ENCODE results near the gene MATCAP1.

MATCAP1 gene

DNA sequence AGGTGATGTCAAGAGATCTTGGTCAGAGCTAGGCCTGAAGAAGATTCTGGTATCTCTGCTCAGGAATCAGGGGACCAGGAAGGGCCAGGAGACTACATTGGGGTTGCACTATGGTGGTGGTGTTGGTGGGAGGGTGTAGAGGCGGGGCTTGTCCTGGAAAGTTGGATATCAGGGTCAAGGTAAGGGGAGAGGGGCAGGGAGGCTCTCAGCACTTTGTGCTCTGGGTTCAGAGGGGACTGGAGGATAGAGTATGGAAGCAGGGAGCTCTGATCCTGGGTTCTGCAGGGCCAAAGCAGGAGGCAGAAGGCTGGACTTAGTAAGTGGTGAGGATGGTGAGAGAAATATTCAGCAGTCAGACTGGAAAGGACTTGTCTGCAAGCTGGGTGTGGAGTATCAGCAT lies 10.4 kb downstream of the MATCAP1 start:
- no peak for DNase-seq (ENCODE audit: low spot score)

DNA sequence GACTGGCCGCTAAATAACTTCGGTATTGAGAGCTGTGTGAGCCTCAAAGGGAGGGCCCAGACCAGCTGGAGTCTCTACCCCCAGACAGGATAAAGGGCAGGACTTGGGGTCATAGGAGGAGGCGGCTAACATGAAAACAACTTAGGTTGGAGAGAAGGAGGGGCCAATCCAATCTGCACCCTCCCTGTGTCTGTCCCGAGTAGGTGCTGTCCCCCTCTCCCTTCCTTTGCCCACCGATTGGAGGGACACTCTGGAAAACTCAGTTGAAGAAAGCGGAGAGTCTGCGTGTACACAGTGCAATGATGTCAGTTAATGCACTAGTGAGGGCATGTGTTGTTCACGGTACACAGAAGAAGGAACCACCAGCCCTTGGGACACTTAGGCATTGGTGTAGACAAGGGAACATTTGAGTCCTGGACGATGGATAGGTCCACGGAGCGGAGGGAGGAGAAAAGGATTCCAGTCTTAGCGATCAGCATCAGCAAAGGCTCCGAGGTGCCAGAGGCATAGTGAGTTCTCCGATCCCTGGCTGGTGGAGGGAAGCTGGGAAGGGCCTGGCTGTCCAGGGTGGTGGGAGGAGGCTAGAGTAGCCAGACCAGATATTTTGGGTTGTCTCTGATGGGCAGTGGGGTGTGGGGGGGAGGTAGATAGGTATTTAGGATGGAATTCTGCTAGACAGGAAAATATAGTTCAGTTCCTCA lies 12.7 kb downstream of the MATCAP1 start:
- no peak for DNase-seq (ENCODE audit: low spot score)

DNA sequence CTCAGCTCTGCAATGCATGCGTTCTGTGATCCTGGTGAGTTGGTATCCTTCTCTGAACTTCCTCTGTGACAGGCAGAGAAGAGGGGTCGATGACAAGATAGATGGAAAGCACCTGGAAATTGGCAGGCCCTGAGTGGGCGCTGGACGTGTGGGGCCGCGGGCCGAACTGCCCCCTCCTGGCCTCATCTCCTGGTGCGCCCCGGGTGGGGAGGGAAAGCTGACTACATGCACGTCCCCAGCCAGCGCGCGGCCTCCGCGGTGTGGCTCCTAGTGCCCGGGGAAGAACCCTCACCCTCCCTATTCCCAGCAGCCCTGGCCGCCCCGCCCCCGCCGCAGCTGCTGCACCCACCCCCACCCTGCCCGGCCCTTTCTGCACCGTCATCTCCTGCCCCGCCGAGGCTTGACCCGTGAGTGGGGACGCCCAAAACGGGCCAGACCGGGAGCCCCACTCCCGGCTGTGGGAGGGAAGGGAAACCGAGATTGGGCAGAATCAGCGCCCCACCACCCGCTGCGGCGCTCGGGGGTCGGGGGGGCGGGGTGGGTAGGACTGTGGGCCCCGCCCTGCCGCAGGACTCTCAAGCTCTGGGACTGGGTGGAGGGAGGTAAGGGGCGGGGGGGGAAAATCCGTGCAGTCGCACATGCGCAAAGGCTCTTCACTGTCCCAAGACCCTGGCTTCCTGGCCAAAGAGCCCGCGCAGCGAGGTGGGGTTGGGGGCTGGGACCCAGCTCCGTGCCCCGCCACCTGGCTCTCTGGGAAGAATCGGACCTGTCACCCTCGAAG lies 13.4 kb downstream of the MATCAP1 start, which contains the start of gene NOL3:
Gene NOL3, plus strand, starts transcription at position 371 of the 781 bp plus-strand sequence.
- no peak for DNase-seq (ENCODE audit: low spot score)

DNA sequence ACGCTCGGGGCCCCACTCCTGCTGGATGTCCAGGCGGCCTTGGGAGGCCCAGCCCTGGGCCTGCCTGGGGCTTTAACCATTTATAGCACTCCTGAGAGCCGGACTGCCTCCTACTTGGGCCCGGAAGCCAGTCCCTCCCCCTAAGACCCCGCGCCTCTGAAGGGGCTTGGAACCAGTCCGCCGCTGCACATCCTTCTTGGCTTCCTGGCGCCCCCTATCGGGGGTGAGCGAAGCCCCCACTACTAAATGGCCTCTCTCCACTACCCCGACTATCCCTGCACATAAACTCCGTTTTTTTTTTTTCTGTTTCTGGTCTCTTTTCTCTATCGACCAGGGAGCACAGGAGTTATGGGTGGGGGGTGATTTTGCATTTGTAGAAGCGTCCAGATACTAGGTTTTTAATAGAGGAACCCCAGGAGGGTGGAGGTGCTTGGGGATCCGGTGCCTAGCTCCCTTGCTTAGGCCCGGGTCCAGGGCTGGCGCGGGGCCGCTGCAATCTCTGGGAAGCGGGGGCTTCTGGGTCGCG lies 14.1 kb downstream of the MATCAP1 start:
- no peak for DNase-seq (ENCODE audit: low spot score)

DNA sequence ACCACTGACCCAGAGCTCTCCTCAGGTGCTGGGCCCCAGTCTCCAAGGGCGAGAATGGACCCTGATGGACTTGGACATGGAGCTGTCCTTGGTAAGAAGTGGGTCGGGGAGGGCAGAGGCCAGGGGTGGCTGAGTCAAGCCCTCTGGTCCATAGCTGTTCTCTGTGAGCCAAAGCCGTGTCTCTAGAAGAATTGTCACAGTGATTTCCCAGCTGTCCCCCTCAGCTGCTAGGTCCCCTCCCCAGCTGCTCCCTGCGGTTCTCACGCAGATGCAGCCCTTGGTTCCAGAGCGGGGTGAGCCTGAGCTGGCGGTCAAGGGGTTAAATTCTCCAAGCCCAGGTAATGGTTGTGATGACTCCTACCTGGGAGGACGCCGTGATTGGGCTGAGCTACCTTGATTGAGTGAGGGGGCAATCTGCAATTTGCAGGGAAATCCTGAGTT lies 14.7 kb downstream of the MATCAP1 start:
- DNase-seq (ENCODE audit: low spot score): no peak

DNA sequence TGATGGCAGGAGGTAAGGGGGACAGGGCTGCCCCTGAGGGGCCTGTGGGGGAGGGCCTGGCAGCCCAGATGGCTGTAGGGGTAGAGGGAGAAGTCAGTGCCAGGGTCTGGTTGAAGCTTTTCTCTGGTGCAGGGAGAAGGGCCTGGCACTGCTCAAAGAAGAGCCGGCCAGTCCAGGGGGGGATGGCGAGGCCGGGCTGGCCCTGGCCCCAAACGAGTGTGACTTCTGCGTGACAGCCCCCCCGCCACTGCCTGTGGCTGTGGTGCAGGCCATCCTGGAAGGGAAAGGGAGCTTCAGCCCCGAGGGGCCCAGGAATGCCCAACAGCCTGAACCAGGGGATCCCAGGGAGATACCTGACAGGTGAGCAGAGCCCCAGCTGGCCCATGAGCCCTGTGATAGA lies 16.2 kb downstream of the MATCAP1 start:
- DNase-seq (ENCODE audit: low spot score): no peak

DNA sequence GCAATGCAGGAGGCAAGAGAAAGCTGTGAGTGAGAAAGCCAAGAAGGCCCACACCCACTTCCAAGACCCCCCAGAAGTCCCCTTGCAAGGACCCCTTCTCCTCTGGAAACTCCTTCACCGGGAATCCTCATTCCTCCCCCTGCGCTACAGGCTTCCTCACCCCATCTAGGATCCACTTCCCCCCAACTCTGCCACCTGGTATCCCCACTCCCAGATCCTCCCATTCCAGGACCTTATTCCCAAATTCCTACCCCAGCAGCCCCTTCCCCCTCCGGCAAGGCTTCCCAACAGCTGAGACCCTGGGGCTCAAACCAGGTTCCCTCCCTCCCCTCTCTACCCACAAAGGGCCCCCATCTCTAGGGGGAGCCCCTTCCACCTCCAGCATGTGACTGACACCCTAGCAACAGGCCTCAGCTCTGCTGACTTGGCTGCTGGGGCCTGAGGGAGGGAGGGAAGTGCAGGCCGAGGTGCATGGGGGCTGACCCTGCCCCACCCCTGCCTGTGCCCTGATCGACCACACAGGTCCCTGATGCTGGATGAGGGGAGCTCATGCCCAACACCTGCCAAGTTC lies 17.1 kb downstream of the MATCAP1 start:
- no peak for DNase-seq (ENCODE audit: low spot score)

DNA sequence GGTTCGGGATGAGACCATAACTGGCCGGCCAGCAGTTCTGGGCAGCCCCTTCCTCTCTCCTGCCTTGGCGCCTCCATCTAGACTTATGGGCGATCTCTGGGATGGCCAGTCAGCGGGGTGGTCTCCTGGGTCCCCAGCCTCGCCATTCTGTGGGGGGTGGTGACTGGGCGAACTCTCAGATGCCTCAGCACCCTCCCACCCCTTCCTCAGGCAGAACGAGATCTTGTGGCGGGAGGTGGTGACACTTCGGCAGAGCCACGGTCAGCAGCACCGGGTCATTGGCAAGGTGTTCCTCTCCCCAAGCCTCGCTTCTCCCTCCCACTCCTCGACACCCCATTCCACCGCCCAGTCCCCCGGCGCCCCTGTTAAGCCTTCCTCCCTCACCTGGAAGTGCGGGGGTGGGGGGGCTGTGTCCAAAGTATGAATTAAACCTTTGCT lies 17.6 kb downstream of the MATCAP1 start:
- no peak for DNase-seq (ENCODE audit: low spot score)

DNA sequence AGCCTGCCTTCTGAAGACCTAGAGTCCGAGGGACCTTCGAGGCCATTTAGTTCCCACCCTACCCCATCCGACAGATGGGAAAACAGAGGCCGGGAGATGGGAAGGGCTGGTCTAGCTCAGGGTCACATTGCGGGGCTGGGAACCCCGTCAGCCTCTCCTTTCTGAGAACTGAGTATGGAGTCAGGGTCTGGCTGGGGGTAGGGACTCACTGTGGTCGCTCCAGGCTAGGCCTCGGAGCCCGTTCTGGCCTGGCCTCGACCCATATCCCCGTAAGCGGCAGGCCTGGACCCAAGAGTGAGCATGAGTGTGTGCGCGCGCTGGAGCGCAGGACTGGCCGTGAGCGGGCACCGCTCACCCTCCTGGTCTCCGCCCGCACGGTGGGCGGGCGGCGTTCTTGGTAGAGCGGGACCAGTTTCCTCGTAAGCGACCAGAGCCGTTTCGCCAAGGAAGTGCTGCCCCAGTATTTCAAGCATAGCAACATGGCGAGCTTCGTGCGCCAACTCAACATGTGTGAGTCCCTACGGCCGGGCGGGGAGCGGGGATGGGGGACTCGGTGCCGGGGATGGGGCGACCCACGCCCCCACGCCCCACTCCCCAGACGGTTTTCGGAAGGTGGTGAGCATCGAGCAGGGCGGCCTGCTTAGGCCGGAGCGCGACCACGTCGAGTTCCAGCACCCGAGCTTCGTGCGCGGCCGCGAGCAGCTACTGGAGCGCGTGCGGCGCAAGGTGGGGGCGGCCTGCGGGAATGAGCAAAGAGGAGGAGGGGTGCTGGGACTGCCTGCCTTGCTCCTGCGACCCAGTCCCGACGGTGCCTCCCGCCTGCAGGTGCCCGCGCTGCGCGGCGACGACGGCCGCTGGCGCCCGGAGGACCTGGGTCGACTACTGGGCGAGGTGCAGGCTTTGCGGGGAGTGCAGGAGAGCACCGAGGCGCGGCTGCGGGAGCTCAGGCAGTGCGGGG lies 18.4 kb downstream of the MATCAP1 start:
- DNase-seq (ENCODE audit: low spot score): no peak

DNA sequence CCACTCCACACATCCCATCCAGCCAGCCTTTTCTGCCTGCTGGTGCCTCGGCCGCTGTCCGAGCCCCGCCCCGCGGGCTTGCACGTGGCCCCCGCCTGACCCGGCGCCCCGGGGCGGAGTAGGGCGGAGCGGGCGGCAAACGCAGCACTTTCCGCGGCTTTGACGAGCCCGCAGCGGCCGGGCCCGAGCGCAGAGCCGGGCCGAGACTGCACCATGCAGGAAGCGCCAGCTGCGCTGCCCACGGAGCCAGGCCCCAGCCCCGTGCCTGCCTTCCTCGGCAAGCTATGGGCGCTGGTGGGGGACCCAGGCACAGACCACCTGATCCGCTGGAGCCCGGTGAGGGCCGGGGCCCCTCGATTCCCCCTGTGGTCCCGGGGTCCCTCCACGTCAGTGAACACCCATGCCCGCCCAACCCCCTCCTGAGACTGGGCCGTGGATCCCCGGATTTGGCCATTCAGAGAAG lies 19.1 kb downstream of the MATCAP1 start, which contains the start of gene HSF4:
Gene HSF4, plus strand, starts transcription at position 147 of the 463 bp plus-strand sequence. Its CDS starts 67 bp downstream, at position 214.
- DNase-seq (ENCODE audit: low spot score): no peak

DNA sequence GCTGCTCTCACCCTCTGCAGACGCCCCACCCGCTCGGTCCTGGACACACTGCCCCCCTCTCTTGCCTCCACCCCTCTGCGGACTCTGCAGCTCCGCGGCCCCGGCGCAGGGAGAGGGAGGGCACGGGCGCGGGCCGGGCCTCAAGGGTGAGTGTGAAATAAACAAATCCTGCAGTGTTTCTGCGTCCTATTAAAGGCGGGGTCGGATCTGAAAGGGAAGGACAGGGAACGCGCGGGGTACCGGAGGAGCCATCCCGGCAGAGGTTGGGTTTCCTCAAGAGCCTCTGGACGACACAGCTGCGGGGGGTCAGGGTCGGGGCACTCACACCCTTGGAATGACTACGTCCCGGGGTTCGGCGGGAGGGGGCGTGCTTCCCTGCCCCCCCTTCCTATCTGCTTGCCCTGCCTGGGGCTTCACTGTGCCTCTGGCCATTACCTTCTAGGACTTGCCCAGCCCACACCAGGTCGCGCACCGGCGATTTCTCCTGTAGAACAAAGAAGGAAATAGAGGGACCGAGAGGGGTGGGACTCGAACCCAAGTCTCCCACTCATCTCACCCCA lies 19.7 kb downstream of the MATCAP1 start:
- no peak for DNase-seq (ENCODE audit: low spot score)

DNA sequence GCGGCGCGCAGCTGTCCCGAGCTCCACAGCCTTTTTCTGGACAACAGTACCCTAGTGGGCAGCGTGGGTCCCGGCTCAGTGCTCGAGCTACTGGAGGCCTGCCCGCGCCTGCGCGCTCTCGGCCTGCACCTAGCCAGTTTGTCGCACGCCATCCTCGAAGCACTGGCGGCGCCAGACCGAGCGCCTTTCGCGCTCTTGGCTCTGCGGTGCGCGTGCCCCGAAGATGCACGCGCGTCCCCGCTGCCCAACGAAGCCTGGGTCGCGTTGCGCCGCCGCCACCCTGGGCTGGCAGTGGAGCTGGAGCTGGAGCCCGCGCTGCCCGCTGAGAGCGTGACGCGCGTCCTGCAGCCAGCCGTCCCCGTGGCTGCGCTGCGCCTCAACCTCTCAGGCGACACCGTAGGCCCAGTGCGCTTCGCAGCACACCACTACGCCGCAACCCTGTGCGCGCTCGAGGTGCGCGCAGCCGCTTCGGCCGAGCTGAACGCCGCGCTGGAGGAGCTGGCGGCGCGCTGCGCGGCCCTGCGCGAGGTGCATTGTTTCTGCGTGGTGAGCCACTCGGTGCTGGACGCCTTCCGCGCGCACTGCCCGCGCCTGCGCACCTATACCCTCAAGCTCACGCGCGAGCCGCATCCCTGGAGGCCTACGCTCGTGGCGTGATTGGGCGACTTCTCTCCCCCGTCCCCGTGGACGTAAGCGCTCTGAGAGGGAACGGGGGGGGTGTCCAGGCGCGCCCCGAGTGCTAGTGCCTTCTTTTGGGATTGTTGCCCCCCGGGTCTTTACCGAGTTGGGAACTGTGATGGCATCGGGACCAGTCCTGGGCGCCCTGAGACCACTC lies 20.4 kb downstream of the MATCAP1 start:
- peak; percentile 42 for DNase-seq (ENCODE audit: low spot score)

DNA sequence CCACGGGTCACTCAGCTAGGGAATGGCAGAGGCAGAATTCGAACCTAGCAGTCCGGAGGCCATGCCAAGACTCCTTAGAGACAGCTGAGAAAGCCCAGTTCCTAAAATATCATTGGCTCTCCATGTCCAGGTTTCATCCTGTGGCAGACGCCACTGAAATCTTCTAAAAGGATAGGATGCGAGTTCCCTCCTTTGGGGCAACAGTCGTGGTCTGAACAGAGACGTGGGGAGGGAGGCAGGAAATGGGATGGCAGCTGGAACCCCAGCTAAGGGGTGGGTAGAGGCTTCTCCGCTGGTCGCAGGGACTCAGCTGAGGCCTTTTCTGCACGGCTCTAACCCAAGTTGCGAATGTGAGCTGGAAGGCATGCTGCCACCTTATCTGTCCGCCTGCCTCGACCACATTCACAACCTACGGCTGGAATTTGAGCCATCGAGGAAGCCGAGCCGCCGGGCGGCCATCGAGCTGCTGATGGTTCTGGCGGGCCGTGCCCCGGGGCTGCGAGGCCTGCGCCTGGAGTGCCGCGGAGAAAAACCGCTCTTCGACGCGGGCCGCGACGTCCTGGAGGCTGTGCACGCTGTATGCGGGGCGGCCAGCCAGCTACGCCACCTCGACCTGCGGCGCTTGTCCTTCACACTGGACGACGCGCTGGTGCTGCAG lies 21.1 kb downstream of the MATCAP1 start:
- DNase-seq (ENCODE audit: low spot score): no peak

DNA sequence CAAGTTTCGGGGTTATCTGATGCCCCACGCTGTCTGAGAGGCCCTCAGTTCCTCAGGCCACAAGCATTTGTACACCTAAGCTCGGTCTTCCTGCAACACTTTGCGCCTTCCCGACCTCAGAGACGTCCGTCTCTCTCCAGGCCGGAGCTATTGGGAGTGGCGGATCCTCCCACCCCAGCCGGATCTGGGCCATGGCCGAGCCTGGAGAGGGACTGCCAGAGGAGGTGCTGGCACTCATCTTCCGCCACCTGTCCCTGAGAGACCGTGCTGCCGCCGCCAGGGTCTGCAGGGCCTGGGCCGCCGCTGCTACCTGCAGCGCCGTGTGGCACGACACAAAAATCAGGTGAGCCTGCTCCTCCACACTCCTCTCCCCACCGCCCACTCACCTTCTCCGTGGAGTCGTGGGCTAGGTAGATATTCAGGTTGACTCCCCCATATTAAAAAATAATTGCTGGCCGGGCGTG lies 22.1 kb downstream of the MATCAP1 start:
- DNase-seq (ENCODE audit: low spot score): no peak

DNA sequence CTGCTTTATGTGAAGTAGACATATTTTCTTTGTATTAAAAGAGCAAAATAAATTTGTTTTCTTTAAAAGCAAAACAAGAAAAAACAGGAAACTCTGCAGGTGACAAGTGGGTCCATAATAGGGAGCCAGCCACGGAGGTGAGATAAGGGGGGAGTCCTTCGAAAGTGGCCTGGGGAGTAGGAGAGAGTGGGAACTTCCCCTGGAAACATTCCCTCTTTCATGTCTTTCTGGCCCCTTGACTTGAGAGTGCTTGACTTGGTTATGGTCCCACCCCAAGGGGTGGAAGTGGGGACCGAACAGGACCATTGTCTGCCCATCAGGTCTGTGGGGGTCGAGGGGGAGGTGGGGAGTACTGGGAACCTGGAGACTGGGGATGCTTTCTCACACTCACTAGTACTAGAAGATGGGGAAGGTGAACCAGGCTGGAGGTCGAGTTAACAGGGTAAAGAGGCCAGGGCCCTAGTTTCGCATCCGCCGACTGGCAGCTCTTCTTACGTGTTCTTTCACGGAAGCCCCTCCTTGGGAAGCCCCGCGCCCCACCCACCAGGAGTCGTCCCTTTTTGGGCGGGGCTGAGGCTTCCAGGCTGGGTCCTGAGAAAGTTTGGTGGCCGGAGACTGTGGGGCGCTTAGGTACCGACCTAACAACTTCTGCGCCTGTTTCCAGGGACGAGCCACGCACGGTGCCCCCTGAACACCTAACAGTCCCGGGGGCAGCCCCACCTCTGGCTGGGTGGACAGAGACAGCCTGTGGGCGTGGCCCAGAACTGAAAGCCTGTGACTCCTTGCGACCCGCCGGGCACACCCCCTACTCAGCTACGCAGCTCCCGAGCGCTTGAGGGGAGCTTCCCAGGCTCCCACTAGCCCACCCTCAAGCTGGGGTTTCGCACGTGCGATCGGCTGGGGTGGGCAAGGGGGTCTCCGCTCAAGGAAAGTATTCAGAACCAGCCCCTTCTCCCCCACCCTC lies 24.8 kb downstream of the MATCAP1 start:
- DNase-seq (ENCODE audit: low spot score): peak; percentile 69

DNA sequence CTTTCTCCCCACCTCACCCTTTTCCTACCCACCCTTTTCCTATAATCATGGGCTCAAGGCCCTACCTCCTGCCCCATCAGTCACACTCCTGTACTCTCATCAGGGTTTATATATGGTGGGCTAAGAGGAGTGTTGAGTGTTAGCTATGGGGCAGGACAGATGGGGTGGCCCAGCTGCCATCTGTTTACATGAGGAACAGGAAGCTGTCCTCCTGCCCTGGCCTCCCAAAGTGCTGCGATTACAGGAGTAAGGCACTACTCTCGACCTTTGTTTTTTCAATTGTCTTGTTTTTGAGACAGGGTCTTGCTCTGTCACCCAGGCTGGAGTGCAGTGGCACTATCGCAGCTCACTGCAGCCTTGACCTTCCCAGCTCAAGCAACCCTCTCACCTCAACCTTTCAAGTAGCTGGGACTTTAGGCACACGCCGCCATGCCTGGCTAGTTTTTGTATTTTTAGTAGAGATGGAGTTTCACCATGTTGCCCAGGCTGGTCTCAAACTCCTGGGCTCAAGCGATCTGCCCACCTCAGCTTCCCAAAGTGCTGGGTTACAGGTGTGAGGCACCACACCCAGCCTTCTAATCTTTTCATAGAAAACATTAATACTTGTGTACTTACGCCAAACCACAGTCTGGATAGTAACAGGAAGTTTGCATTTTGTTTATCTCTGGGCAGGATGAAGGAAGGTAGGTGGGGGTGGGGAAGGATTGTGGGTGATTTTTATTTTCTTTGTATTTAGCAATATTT lies 25.7 kb downstream of the MATCAP1 start:
- no peak for DNase-seq (ENCODE audit: low spot score)

DNA sequence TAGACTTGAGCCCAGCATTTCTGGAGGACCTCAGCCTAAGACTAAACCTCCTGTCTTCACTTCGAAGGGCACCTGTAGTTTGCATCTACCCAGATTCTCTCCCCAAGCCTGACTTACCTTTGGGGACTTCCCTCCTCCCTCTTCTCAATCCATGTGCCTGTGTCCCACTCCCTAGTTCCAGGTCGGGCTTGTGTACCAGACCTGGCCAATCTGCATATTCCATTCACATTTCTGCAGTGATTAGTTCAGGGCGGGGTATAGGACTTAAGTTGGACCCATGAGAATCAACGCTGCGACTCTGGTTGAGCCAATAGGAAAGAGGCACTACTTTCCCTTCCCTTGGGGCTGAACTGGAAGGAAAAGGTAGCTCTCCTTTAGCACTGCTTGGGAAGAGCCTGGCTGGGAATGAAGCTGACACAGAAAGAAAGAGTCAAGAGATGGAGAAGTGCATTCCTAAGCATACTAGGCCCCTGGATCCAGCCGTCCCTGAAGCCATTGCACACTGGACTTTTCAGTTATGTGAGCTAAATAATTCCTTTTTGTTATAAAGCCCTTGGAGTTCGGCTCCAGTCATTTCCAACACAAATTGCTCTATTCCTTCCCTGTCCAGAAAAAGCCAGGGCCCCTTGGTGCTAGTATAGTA lies 26.5 kb downstream of the MATCAP1 start:
- DNase-seq (ENCODE audit: low spot score): no peak
